SK-N-SH (cell line): ENCODE measurements around the gene C11orf86. TPM values are rescaled to one million over a fixed set of nuclear protein-coding genes. Genes with fewer than 3 reads are reported as not detected.

ENCODE experiments used
- CTCF ChIA-PET: fragments of 300-600, 350-600 bp; formaldehyde crosslinking; extraction: SDS; loops from one replicate; lab custom pipeline; 2021; lab: Yijun Ruan, JAX
- POLR2A ChIA-PET: fragments of 350-600 bp; sonication (Branson Sonifier 250); formaldehyde crosslinking; extraction: SDS; loops from one replicate; lab custom pipeline; 2020; ENCODE audit warnings: antibody characterized with exemption, inconsistent platforms; lab: Yijun Ruan, JAX
- DNase-seq: peaks from one replicate; pipeline ENCODE4 v3.0.0; 2012
- H2AFZ ChIP-seq: fragments of 200-600 bp; sonication (generic); 2 replicates; pipeline ENCODE4 v1.8.1; 2016; ENCODE audit warnings: antibody characterized with exemption, mild to moderate bottlenecking, low read depth
- H3F3A ChIP-seq: fragments of 200-600 bp; sonication (generic); replicated peaks from 2 replicates; pipeline ENCODE3; 2016; ENCODE audit warnings: antibody characterized with exemption, mild to moderate bottlenecking; ENCODE audit not compliant: insufficient read depth
- H3K27ac ChIP-seq, 2 experiments: fragments of 200-500 bp in 1 of 2; fragments of 200-600 bp in 1 of 2; sonication (Bioruptor generic) in 1 of 2; sonication (generic), shearing (Covaris generic) in 1 of 2; 2 replicates each; pipeline versions ENCODE4 v1.5.1 to v1.6.1; 2014 to 2016; ENCODE audit warnings: low read depth in 2 of 2, inconsistent platforms in 1 of 2, low read length in 1 of 2, mild to moderate bottlenecking in 1 of 2, mixed read lengths in 1 of 2
- H3K27me3 ChIP-seq: fragments of 200-600 bp; sonication (generic), shearing (Covaris generic); 2 replicates; pipeline ENCODE4 v1.6.1; 2016; ENCODE audit warnings: mixed run types; ENCODE audit not compliant: insufficient read depth
- H3K36me3 ChIP-seq, 2 experiments: fragments of 200-500 bp in 1 of 2; fragments of 200-600 bp in 1 of 2; sonication (Bioruptor generic) in 1 of 2; sonication (generic) in 1 of 2; replicated peaks in 1 of 2; 2 replicates each; pipeline versions ENCODE3 to v1.5.1; 2014 to 2016; ENCODE audit warnings: low read length in 1 of 2, mild to moderate bottlenecking in 1 of 2; ENCODE audit not compliant: insufficient read depth in 2 of 2, control insufficient read depth in 1 of 2
- H3K4me1 ChIP-seq, 2 experiments: fragments of 200-500 bp in 1 of 2; fragments of 200-600 bp in 1 of 2; sonication (Bioruptor generic) in 1 of 2; sonication (generic), shearing (Covaris generic) in 1 of 2; 2 replicates each; pipeline versions ENCODE4 v1.5.1 to v1.6.1; 2014 to 2016; ENCODE audit warnings: low read depth in 1 of 2, low read length in 1 of 2, mixed run types in 1 of 2; ENCODE audit not compliant: insufficient read depth in 2 of 2, control insufficient read depth in 1 of 2
- H3K4me2 ChIP-seq: fragments of 200-600 bp; sonication (generic), shearing (Covaris generic); 2 replicates; pipeline ENCODE4 v1.6.1; 2017; ENCODE audit warnings: mixed run types
- H3K4me3 ChIP-seq, 2 experiments: fragments of 200-500 bp in 1 of 2; fragments of 200-600 bp in 1 of 2; sonication (Bioruptor generic) in 1 of 2; sonication (generic), shearing (Covaris generic) in 1 of 2; 2 replicates each; pipeline versions ENCODE4 v1.5.1 to v1.8.1; 2014 to 2016; ENCODE audit warnings: low read depth in 2 of 2, inconsistent platforms in 1 of 2, low read length in 1 of 2, mild to moderate bottlenecking in 1 of 2, mixed read lengths in 1 of 2, moderate library complexity in 1 of 2
- H3K79me2 ChIP-seq: fragments of 200-600 bp; sonication (generic); 2 replicates; pipeline ENCODE4 v1.8.1; 2017; ENCODE audit warnings: mild to moderate bottlenecking; ENCODE audit not compliant: insufficient read depth
- H3K9ac ChIP-seq: fragments of 200-600 bp; sonication (generic); 2 replicates; pipeline ENCODE4 v1.6.1; 2017; ENCODE audit warnings: mixed run types
- H3K9me2 ChIP-seq: fragments of 200-600 bp; sonication (generic); 2 replicates; pipeline ENCODE4 v1.6.1; 2017; ENCODE audit warnings: mixed run types
- H3K9me3 ChIP-seq: fragments of 200-600 bp; sonication (generic); 2 replicates; pipeline ENCODE4 v1.6.1; 2017; ENCODE audit warnings: mixed run types, mild to moderate bottlenecking, moderate library complexity
- H4K20me1 ChIP-seq: fragments of 200-600 bp; sonication (generic); 2 replicates; pipeline ENCODE4 v1.6.1; 2017; ENCODE audit warnings: mild to moderate bottlenecking, mixed run types; ENCODE audit not compliant: insufficient read depth
- CHD2 ChIP-seq: fragments of 150-350 bp; IDR thresholded peaks from 2 replicates; pipeline ENCODE4 v1.6.1; 2018; ENCODE audit warnings: low read length; ENCODE audit not compliant: partially characterized antibody
- ELF1 ChIP-seq: IDR thresholded peaks from 2 replicates; pipeline ENCODE4 v1.4.0; 2012
- EP300 ChIP-seq, 2 experiments: IDR thresholded peaks; 2 replicates each; pipeline versions ENCODE4 v1.4.0 to v1.6.1; 2012; ENCODE audit warnings: borderline replicate concordance in 1 of 2, low read depth in 1 of 2, low read length in 1 of 2
- FOSL2 ChIP-seq: IDR thresholded peaks from 2 replicates; pipeline ENCODE4 v1.4.0; 2012; ENCODE audit warnings: low read depth, mild to moderate bottlenecking, moderate library complexity, borderline replicate concordance
- FOXJ3 ChIP-seq: sonication (generic); formaldehyde crosslinking; IDR thresholded peaks from 2 replicates; pipeline ENCODE4 v1.5.1; 2020; ENCODE audit warnings: mild to moderate bottlenecking, missing genetic modification reagents
- GATA2 ChIP-seq: sonication (generic); formaldehyde crosslinking; IDR thresholded peaks from 2 replicates; pipeline ENCODE4 v1.5.0; 2020; ENCODE audit warnings: mild to moderate bottlenecking, missing genetic modification reagents
- IRF3 ChIP-seq: fragments of 150-350 bp; IDR thresholded peaks from 2 replicates; pipeline ENCODE4 v1.6.1; 2016; ENCODE audit warnings: mild to moderate bottlenecking, low read depth, low read length
- MEF2A ChIP-seq: IDR thresholded peaks from 2 replicates; pipeline ENCODE4 v1.4.0; 2012; ENCODE audit warnings: low read depth, borderline replicate concordance
- MXI1 ChIP-seq: IDR thresholded peaks from 2 replicates; pipeline ENCODE4 v1.6.1; 2012; ENCODE audit warnings: mild to moderate bottlenecking, low read depth, low read length, improper control_type of control experiment
- NFIC ChIP-seq: IDR thresholded peaks from 2 replicates; pipeline ENCODE4 v1.4.0; 2012; ENCODE audit warnings: borderline replicate concordance
- NRF1 ChIP-seq: IDR thresholded peaks from 2 replicates; pipeline ENCODE4 v1.6.1; 2012; ENCODE audit warnings: low read depth, mild to moderate bottlenecking, low read length
- POLR2AphosphoS5 ChIP-seq: IDR thresholded peaks from 2 replicates; pipeline ENCODE4 v1.6.1; 2012; ENCODE audit warnings: low read depth, low read length
- RAD21 ChIP-seq: IDR thresholded peaks from 2 replicates; pipeline ENCODE4 v1.6.1; 2012; ENCODE audit warnings: mild to moderate bottlenecking, low read length
- RFX5 ChIP-seq: IDR thresholded peaks from 2 replicates; pipeline ENCODE4 v1.6.1; 2012; ENCODE audit warnings: mild to moderate bottlenecking, improper control_type of control experiment, low read length
- RXRA ChIP-seq: IDR thresholded peaks from 2 replicates; pipeline ENCODE4 v1.4.0; 2012; ENCODE audit warnings: low read depth, mild to moderate bottlenecking, borderline replicate concordance
- SIN3A ChIP-seq: IDR thresholded peaks from 2 replicates; pipeline ENCODE4 v1.6.1; 2012; ENCODE audit warnings: low read depth, mild to moderate bottlenecking, low read length, moderate library complexity, borderline replicate concordance
- SMC3 ChIP-seq: IDR thresholded peaks from 2 replicates; pipeline ENCODE4 v1.6.1; 2012; ENCODE audit warnings: low read depth, low read length, improper control_type of control experiment
- TCF12 ChIP-seq: IDR thresholded peaks from 2 replicates; pipeline ENCODE4 v1.4.0; 2012
- TEAD4 ChIP-seq: IDR thresholded peaks from 2 replicates; pipeline ENCODE4 v1.4.0; 2012; ENCODE audit warnings: mild to moderate bottlenecking, borderline replicate concordance; ENCODE audit not compliant: insufficient read depth
- ZBTB33 ChIP-seq: IDR thresholded peaks from 2 replicates; pipeline ENCODE4 v1.4.0; 2012; ENCODE audit warnings: low read depth, borderline replicate concordance
- WGBS: methylation state at CpG from one replicate; pipeline ENCODE4 v1.1.6; 2017; ENCODE audit warnings: low lambda C conversion rate; 5-methylcytosine and 5-hydroxymethylcytosine counted together
- polyA plus RNA-seq, 3 experiments: library from polyadenylated mRNA; depleted of rRNA; stranded (reverse); fragments of >200 nt; gene quantifications; 2 replicates each; pipeline ENCODE4 v1.2.3, GENCODE V29; 2012
- TF ChIP-seq, protein P1 (sequence below): IDR thresholded peaks from 2 replicates; pipeline ENCODE4; 2012

The C11orf86 gene
- polyA plus RNA-seq, 1 of the 3 experiments (the other 2 are of a cell fraction), result 0.08 TPM

DNA sequence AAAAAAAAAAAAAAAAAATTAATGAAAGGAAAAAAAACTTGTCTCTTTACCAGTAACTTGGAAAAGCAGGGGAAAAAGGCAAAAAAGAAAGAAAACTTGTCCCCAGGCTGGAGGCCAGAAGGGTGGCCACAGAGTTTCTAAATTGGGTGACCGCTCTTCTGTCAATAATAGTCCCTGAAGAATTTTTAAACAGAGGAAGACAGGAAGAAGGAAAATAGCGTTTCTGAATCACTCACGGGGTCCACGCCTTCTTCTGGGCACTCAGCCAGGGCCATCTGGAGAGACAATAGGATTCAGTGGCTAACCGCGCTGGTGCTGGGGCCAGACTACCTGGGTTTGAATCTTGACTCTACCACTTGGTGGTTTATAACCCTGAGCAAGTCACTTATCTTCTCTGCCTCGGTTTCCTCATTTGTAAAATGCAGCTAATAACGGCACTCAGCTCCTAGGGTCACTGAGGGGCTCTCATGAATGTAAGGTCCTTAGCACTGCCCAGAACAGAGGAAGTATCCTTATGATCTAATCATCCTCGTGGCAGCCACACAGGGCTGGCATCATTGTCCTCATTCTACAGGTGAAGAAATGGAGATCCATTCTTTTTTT is 7.0 kb downstream of the C11orf86 start:
- no peak overlapping the region for H2AFZ ChIP-seq
- no peak overlapping the region for H3K9ac ChIP-seq
- no peaks in the 10 kb centered on the region for H3K9me3 ChIP-seq
- CTCF ChIA-PET, result no interaction called here
- no peak overlapping the region for H3K4me3 ChIP-seq
- no peaks in the 10 kb centered on the region for H3K79me2 ChIP-seq
- TF ChIP-seq, protein P1, sequence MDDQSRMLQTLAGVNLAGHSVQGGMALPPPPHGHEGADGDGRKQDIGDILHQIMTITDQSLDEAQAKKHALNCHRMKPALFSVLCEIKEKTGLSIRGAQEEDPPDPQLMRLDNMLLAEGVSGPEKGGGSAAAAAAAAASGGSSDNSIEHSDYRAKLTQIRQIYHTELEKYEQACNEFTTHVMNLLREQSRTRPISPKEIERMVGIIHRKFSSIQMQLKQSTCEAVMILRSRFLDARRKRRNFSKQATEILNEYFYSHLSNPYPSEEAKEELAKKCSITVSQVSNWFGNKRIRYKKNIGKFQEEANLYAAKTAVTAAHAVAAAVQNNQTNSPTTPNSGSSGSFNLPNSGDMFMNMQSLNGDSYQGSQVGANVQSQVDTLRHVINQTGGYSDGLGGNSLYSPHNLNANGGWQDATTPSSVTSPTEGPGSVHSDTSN, result peak; percentile 49
- peak; percentile 55 for TF ChIP-seq CHD2
- peak; percentile 34; the same call in 1 of the 2 replicates for TF ChIP-seq POLR2AphosphoS5
- TF ChIP-seq TEAD4, result 0 out of 2 replicates have a peak, but pooled peaks have one; percentile 35
- TF ChIP-seq NRF1, result no peak
- TF ChIP-seq MEF2A, result peak; percentile 9; the same call in 1 of the 2 replicates
- TF ChIP-seq IRF3, result no peak
- TF ChIP-seq FOXJ3 (CRISPR knock-in tag), result no peak
- TF ChIP-seq RAD21, result peak; percentile 2; the same call in 1 of the 2 replicates
- TF ChIP-seq RXRA, result peak; percentile 17; the same call in 1 of the 2 replicates
- TF ChIP-seq GATA2 (CRISPR knock-in tag), result no peak
- TF ChIP-seq ELF1, result no peak; the same call in 1 of the 2 replicates
- no peak for TF ChIP-seq SIN3A
- TF ChIP-seq NFIC, result peak; percentile 97
- TF ChIP-seq SMC3, result no peak
- TF ChIP-seq MXI1, result peak; percentile 53; the same call in 1 of the 2 replicates
- peak in 1 of 2 experiments; percentile 58; a peak in 1 of 4 replicates for TF ChIP-seq EP300 (IDR thresholded peaks at IDR 0.05; ENCODE audit: borderline replicate concordance in 1 of 2, low read depth in 1 of 2, low read length in 1 of 2)
- TF ChIP-seq TCF12, result peak; percentile 86
- TF ChIP-seq FOSL2, result peak; percentile 53; the same call in 1 of the 2 replicates
- no peak for TF ChIP-seq ZBTB33
- no peak for TF ChIP-seq RFX5
- no peaks in the 10 kb centered on the region for H3F3A ChIP-seq
- no peaks in the 10 kb centered on the region for H4K20me1 ChIP-seq
- 7% methylated on average over 9 of the region's 9 CpGs for WGBS
- POLR2A ChIA-PET, result no interaction called here
- H3K36me3 ChIP-seq, result no peaks in the 10 kb centered on the region
- peak overlapping the region; percentile 38; the same call in 1 of the 2 replicates for H3K4me2 ChIP-seq
- peak overlapping the region; percentile 44 to 54 for H3K27ac ChIP-seq
- peak; percentile 78 for DNase-seq
- no peaks in the 10 kb centered on the region for H3K27me3 ChIP-seq
- H3K9me2 ChIP-seq, result no peaks in the 10 kb centered on the region
- H3K4me1 ChIP-seq, result peaks cover 6 to 9% of the 10 kb centered on the region in 2 experiments; a peak in 2 of 4 replicates
